Hematopoietic multipotent progenitor cell treated with erythropoietin and hydrocortisone succinate and interleukin-3 and kit ligand, for 6 days (in vitro differentiated cells): ENCODE data around the gene TMEM209.
"Not testable (repeated sequence)": the region's sequence is repeated elsewhere in the genome, so short reads cannot be mapped to it uniquely, and the experiment has no call there.

Experiments used
- DNase-seq: peaks from one replicate; pipeline ENCODE4 v3.0.0-alpha.2; 2015

The TMEM209 gene

GRCh38 chr7:130141884-130142653, 63.1 kb downstream of the TMEM209 start:
- no peak for DNase-seq

DNA sequence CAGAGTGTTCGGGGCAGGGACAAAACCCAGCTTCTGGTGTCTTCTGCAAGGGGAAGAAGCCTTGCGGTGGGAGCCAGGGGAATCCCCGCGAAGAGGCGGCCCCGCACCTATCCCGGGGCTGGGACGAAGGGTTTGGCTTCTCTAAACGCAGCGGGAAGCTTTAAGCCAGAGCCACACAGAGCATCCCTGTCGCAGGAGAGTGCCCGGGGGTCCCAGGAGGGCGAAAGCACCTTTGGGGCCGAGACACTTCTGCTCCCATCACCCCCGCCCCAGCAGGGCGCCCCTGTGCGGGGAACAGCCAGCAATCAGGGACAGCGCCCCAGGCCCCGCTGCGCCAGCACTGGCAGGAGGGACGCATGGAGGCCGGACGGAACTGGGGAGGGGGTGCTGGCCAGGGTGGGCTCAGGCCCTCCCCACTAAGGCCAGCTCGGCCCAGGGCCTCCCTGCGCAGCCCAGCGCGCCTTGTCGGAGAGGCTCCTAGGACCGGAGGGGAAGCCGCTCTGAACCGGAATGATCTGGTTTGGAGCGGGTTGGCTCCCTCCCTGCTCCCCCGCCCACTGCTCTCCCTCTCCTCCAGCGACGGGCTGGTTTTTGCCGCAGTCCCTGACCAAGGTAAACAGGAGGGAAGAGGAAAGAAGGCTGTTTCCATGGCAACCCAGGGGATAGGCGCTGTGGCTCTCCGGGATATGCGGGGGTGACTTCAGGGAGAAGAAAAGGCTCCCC, 63.9 kb downstream of the TMEM209 start:
- peak; percentile 80 for DNase-seq

- no peak for DNase-seq
Observed at GRCh38 chr7:130140551-130141160, 64.5 kb downstream of the TMEM209 start.

- no peak for DNase-seq
Observed at GRCh38 chr7:130139193-130139960, 65.8 kb downstream of the TMEM209 start.

DNA sequence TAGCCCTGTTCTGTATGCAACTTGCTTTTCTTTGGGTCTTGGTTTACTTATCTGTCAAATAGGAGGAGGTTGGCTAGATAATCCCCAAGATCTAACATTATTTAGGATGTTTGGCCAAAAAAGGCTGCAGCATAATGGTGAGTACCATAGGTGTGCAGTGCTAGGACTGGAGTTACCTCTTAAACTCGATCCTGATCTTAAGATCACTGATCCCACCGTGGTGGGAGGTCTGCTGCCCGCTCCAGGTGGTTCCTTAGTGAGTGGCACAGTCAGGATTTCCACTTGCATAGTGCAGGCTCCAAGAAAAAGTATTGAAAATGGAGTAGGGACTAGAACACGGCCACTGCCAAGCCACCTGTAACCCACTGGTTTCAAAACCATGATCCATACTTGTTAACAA, 68.0 kb downstream of the TMEM209 start:
- DNase-seq: no peak

DNA sequence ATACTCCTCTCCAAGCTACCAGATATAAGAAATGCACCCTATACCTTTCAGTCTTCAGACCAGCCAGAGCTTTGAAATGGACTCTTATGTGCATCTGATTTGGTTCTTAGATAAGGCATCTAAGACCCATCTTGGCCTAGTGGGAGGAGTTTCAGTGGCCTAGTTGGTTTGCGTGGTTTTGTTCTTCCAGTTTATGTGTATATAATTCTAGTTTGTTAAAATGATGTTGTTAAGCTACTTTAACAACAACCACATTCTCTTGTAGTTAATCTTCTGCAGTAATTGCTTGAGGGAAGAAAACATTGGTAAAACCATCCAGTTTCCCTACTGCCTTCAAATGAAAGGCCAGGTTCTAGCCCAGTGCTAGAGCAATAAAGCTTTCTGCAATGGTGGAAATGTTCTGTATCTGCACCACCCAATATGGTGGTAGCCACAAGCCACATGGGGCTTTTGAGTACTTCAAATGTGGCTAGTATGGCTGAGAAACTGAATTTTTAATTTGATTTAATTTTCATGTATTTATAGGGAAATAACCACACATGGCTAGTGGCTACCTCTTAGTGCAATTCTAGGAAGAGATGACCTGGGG, 68.5 kb downstream of the TMEM209 start:
- peak; percentile 43 for DNase-seq

DNA sequence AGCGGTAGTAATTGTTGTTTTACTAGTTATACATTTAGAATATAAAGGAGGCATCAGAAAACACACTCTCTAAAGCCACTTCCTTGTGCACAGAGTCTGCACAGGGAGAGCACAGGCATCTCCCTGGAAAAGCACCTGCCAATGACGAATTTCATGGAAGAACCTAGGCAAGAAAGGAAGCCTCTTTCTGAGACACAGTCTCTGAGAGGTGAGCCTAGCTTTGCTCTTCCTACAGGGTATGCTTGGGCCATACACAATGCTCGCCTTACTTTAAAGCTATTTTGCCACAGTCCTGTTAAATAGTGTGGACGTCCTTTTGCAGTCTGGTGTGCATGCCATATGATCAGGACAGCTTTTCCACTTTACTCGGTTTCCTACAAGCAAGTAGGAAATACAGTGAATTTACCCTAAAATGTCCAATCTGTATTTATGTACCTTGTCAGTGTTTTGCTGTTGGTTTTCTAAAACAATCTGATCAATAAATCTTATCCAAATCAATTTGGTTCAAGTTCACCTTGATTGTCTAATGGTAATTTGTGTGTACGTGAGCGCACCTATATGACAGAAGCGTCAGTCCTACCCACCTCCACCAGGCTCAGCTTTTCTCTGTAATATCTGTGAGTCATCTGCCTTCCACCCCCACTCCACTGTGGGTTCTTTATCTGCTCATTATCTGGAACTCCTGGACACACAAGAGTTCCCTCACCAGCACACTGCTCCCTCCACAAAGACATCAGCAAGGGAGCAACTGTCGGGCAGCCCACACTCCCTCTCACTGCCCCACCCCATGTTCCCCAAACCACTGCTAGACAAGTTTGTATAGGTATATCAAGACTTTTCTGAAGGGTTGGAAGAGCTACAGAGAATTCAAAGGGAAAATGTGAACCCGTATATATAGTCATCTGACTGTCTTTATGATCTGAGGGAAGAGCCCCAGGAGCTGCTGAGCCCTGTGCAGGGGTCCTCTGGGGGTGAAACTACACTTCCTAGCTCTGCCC, 69.7 kb downstream of the TMEM209 start:
- peak; percentile 84 for DNase-seq

DNA sequence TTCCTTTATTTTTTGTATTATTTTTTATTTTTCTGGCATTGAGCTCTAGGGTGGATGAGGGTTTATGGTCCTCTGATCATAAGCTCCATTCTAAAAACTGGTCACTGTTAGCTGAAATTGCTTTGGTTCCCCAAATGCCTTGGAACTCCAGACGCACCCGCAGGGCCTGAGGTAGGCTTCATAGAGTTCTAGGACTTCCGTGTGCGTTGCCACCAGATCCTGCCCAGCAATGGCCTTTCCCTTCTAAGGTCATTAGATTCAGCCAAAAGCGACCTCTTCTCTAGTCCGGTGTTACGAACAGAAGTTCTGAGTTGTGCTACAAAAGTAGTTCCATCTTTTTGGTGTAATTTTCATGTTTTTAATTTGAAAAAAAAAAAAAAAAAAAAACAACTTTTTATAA, 70.5 kb downstream of the TMEM209 start:
- DNase-seq: no peak

GRCh38 chr7:130134106-130134636, 71.0 kb downstream of the TMEM209 start:
- no peak for DNase-seq

- DNase-seq: no peak
Observed at GRCh38 chr7:130133029-130133782, 72.0 kb downstream of the TMEM209 start.

DNA sequence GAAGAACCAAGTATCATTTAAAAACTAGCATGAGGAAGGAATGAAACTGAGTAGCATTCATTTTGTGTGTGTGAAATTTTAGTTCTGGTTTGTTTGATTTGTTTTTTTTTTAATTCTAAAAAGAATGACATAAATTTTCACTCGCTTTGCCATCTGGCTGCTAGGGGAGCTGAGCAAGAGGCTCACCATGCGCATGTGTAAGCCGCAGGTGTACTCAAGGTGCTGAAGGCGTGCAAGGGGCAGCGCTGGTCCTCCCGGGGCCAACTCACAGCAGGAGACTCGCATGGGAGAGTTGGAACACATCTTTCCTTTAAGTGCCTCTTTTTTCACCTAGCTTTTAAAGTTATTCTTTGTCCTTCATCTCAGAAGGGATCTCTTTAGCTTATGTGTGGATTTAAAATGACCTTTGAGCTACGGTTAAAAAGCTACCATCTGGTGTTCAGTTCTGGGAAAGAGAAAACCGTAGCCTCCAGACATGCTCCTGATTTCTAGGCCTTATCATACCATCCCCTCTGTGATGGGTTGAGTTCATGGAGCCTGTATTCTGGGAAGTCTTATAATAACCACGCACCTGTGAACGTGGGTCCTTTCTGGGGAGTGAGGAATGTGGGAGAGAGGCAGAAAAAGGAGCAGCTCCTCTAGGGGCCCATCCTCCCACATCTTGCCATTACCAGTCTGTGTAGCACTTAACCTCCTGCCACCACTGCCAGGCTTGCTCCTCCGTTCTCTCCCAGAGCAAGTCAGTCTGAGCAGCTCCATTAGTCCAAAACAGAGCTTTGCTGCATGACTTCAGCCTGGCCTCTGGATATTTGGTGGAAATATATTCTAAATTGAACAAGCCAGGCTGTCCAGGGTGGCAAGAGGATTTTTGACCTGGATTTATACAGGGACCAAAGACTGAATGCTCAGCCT, 73.0 kb downstream of the TMEM209 start:
- no peak for DNase-seq

DNA sequence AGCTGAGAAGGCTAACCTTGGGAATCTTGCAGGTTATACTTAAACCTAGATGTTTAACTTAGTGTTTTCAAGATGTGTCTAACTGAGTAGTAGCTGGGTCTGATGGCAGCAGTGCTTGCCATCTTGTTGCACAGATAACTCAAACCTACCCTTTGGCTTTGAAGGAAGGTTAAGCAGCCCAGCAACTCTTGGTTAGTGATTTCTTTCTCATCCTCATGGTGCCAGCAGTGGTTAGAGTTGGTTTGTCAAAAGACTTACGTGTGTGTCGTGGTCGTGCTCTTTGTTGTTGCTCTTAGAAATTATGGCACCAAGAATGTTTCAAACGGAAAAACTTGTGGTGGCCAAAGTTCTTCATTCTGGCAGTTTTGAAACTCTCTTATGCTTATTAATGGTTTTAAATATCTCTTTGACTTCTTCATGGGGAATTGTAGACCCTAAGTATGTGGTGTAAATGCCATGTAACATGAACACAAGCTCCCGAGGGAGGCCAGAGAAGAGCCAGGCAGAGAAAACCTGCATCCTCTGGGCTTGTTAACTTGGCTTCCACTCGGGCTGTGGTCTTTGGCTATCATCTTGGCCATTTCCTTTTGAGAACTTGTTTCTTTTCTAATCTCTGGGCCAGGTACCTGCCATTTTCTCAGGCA, 73.9 kb downstream of the TMEM209 start:
- no peak for DNase-seq

DNA sequence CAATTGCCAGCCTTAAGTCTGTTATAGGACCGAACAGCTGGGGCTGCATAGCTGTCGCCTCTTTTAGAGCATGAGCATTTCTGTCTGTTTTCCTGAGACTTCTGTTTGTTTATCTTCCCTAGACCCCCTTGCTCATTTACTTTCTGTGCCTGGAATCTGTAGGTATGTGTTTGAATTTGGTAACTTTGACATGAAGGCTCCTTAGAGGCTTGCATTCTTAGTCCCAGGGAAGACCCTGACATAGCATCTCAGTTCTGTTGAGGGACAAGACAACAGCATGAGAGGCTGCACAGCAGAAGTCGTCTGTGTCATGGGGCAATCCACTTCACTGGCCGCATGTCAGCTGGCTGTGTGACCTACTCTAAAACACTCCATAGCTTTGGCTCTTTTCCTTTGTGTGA, 76.2 kb downstream of the TMEM209 start:
- no peak for DNase-seq

- no peak for DNase-seq
Observed at GRCh38 chr7:130127821-130128317, 77.3 kb downstream of the TMEM209 start.

DNA sequence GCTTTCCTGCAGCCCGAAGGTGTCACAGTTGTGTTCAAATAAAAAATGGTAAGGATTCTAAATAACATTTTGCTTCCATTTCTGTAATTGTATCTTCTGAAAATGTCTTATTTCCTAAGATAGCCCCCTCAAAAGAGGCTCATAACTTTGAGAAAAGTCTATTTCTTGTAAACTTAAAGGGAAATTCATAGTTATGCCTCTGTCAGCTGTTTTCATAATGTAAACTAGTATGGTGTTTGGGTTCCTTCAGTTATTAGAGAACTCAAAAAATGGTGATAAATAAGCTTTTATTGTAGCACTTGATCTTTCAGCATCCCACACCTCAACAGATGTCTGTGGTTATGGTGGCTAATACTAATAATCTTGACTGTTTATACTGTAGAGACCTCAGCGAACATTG, 77.8 kb downstream of the TMEM209 start:
- no peak for DNase-seq

- DNase-seq: not testable (repeated sequence)
Observed at GRCh38 chr7:130126840-130127239, 78.4 kb downstream of the TMEM209 start.

DNA sequence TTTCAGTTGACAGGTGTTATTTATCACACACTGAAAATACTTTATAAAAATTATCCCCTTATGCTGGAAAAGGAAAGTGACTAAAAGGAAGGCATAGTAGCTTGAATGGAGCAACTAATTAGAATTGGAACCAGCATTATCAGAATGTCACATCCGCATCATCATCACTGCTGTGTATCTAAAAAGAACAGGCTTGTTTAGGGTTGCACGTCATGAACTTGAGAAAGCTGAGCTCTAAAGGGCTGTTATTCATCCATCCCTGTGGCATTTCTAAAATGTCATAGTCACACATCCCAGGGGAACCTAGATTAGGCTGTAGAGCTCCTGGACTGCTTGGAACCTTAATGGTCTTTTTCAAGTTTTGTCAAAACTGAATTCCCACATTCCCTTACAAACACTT, 80.5 kb downstream of the TMEM209 start:
- no peak for DNase-seq

DNA sequence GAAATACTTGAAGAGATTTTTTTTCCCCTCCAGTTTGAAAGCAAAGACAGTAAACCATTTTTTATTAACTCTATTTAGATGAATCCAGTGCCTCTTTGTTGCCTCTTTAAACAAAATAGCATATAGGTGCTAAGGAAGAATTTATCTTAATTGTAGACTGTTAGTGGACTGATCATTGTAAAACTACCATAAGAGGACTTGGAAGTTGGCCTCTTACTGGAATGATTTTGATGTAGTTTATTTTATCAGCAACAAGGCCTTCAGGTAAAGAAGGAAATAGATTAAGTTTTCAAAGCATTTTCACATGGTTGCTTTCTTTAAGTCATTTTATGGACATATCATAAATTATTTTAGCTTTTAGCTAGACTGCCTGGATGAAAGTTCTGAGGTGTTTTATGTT, 81.7 kb downstream of the TMEM209 start:
- no peak for DNase-seq

DNA sequence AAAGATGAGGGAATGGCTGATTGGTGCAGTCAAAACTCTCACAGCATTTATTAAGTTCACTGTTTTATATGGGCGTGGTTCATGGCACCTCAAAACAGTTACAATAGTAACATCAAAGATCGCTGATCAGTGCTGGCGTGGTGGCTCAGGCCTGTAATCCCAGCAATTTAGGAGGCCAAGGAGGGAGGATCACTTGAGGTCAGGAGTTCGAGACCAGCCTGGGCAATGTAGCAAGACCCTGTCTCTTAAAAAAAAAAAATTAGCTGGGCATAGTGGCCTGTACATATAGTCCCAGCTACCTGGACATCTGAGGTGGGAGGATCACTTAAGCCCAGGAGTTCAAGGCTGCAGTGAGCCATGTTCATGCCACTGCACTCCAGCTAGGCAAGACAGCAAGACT, 86.4 kb downstream of the TMEM209 start:
- no peak for DNase-seq
